ENCODE data around the gene EMILIN2. TPM values are rescaled to one million over a fixed set of nuclear protein-coding genes. Genes with fewer than 3 reads are reported as not detected.
A peak's percentile ranks its signal among the peaks of the same experiment; 100 is the strongest.

EMILIN2 gene
- polyA plus RNA-seq, 1 donor (not counting 4 experiments of a cell fraction or from before 2014, with no cell fraction given), result 0.07 TPM

DNA sequence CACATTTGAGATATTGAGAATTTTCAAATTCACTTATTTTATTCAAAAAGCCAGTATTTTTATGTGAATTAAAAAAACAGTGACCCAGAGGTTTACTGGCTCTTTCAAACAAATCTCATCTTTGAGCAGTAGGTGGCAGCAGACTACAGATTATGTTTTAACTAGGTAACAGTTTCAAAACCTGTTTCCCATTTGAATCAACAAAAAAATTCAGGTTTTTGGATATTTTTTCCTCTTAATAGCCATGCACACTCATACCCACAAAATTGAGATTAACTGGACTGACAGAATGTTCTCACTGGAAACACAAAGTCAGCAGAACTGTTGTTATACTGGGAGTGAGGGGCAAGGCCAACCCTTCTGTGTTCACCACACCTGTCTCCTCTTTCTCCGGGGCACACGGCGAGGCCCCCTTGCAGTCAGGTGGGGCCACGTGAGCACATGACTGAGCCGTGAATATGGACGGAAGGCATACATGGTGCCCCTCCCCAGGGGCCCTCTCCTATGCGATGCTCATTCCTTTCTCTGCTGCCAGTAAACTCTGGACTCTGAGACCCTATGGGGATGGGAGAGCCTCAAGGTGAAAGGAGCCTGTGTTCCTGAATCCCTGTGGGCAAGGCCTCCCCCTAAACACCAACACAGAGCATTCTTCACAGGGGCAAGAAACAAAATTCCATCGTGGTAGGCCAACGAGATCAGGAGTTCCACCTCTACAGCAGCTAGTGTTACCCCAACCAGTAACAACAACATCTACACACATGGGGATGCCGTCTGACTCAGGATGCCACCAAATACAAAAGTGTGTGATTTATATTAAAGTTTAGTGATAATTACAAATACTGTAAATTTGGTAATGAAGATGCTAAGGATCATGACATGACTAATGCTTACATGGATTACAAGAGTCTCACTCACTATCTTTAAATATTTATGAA, 85.7 kb downstream of the EMILIN2 start:
- Histone ChIP-seq H3K9me1 (ENCODE audit: control insufficient read depth, extremely low read depth, insufficient read depth, low read length) (no peaks in the 10 kb centered on the region), H3K4me2 (ENCODE audit: control insufficient read depth, extremely low read depth, insufficient read depth, low read depth, low read length) (no peak overlapping the region), H3K4me3 (ENCODE audit: control insufficient read depth in 2 of 3, extremely low read depth in 1 of 3, insufficient read depth in 2 of 3, low read depth in 1 of 3, low read length in 3 of 3) (no peak overlapping the region), H3K9ac (ENCODE audit: control insufficient read depth, extremely low read depth, insufficient read depth, low read length) (no peak overlapping the region), H3K4me1 (ENCODE audit: control insufficient read depth, extremely low read depth, insufficient read depth, low read length) (no peaks in the 10 kb centered on the region), H2AFZ (ENCODE audit: control insufficient read depth, low read length) (no peak overlapping the region), H3K79me2 (ENCODE audit: control insufficient read depth, insufficient read depth, low read length) (no peaks in the 10 kb centered on the region), H3K9me3 (ENCODE audit: control insufficient read depth, low read depth, low read length) (no peaks in the 10 kb centered on the region), H3K36me3 (ENCODE audit: control insufficient read depth in 2 of 2, extremely low read depth in 1 of 2, insufficient read depth in 2 of 2, low read length in 2 of 2) (peaks cover 0 to 5% of the 10 kb centered on the region in 2 experiments), H4K20me1 (ENCODE audit: control insufficient read depth, extremely low read depth, insufficient read depth, low read length) (no peaks in the 10 kb centered on the region), H3K27ac (ENCODE audit: control insufficient read depth, insufficient read depth, low read length) (no peak overlapping the region), H3K27me3 (ENCODE audit: control insufficient read depth, extremely low read depth, insufficient read depth, low read length) (no peaks in the 10 kb centered on the region)
- dilution Hi-C loops (cut with MboI; ENCODE audit: extremely low pct_ligation_motif_present, low sequenced_read_pairs), result no loop called here
- TF ChIP-seq EZH2 (IDR thresholded peaks at IDR 0.05; ENCODE audit: low read length), result no peak
- TF ChIP-seq, protein P1, sequence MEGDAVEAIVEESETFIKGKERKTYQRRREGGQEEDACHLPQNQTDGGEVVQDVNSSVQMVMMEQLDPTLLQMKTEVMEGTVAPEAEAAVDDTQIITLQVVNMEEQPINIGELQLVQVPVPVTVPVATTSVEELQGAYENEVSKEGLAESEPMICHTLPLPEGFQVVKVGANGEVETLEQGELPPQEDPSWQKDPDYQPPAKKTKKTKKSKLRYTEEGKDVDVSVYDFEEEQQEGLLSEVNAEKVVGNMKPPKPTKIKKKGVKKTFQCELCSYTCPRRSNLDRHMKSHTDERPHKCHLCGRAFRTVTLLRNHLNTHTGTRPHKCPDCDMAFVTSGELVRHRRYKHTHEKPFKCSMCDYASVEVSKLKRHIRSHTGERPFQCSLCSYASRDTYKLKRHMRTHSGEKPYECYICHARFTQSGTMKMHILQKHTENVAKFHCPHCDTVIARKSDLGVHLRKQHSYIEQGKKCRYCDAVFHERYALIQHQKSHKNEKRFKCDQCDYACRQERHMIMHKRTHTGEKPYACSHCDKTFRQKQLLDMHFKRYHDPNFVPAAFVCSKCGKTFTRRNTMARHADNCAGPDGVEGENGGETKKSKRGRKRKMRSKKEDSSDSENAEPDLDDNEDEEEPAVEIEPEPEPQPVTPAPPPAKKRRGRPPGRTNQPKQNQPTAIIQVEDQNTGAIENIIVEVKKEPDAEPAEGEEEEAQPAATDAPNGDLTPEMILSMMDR (optimal IDR thresholded peaks at IDR 0.05 in 1 of 3, IDR thresholded peaks at IDR 0.05 in 1 of 3, conservative IDR thresholded peaks at IDR 0.05 in 1 of 3; ENCODE audit: extremely low read depth in 1 of 3, insufficient read depth in 2 of 3, low read length in 3 of 3), result peak in 2 of 3 experiments; percentile 46 to 51
- DNase-seq (ENCODE audit: low read depth, low spot score) (no peak), FAIRE-seq (no peak)

DNA sequence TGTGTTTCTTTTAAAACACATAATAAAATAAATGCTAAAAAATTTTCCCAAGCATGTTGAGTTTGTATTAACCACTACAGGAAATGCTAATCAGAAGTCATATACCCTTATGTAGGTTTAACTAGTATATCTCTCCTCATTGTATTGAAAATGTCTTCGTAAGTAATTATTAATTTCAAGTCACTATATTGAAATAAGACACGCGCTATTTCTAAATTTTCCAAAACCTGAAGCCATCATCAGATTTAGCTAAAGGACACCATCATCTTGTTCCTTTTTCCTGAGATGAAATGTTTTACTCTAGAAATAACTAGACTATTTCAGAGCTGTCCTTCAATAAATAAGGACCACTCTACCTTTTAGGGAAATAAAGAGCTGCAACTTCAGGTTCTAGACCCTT, 87.2 kb downstream of the EMILIN2 start:
- no peaks in the 10 kb centered on the region for H3K4me1 ChIP-seq (ENCODE audit: control insufficient read depth, extremely low read depth, insufficient read depth, low read length)
- no peaks in the 10 kb centered on the region for H3K9me3 ChIP-seq (ENCODE audit: control insufficient read depth, low read depth, low read length)
- H4K20me1 ChIP-seq (ENCODE audit: control insufficient read depth, extremely low read depth, insufficient read depth, low read length), result no peaks in the 10 kb centered on the region
- DNase-seq (ENCODE audit: low read depth, low spot score), result no peak
- no peaks in the 10 kb centered on the region for H3K27me3 ChIP-seq (ENCODE audit: control insufficient read depth, extremely low read depth, insufficient read depth, low read length)
- H3K9me1 ChIP-seq (ENCODE audit: control insufficient read depth, extremely low read depth, insufficient read depth, low read length), result no peaks in the 10 kb centered on the region
- H3K4me3 ChIP-seq (ENCODE audit: control insufficient read depth in 2 of 3, extremely low read depth in 1 of 3, insufficient read depth in 2 of 3, low read depth in 1 of 3, low read length in 3 of 3), result no peak overlapping the region
- TF ChIP-seq, protein P1 (optimal IDR thresholded peaks at IDR 0.05 in 1 of 3, IDR thresholded peaks at IDR 0.05 in 1 of 3, conservative IDR thresholded peaks at IDR 0.05 in 1 of 3; ENCODE audit: extremely low read depth in 1 of 3, insufficient read depth in 2 of 3, low read length in 3 of 3), result no peak
- TF ChIP-seq EZH2 (IDR thresholded peaks at IDR 0.05; ENCODE audit: low read length), result no peak
- dilution Hi-C loops (cut with MboI; ENCODE audit: extremely low pct_ligation_motif_present, low sequenced_read_pairs), result no loop called here
- no peak overlapping the region for H3K27ac ChIP-seq (ENCODE audit: control insufficient read depth, insufficient read depth, low read length)
- no peak overlapping the region for H3K4me2 ChIP-seq (ENCODE audit: control insufficient read depth, extremely low read depth, insufficient read depth, low read depth, low read length)
- peaks cover 0 to 2% of the 10 kb centered on the region in 2 experiments for H3K36me3 ChIP-seq (ENCODE audit: control insufficient read depth in 2 of 2, extremely low read depth in 1 of 2, insufficient read depth in 2 of 2, low read length in 2 of 2)
- H2AFZ ChIP-seq (ENCODE audit: control insufficient read depth, low read length), result no peak overlapping the region
- no peak for FAIRE-seq
- H3K79me2 ChIP-seq (ENCODE audit: control insufficient read depth, insufficient read depth, low read length), result no peaks in the 10 kb centered on the region
- no peak overlapping the region for H3K9ac ChIP-seq (ENCODE audit: control insufficient read depth, extremely low read depth, insufficient read depth, low read length)

Data from keratinocyte (primary cell).